Fibroblast of lung (primary cell): Measurements from ENCODE around the gene HAUS7. TPM values are rescaled to one million over a fixed set of nuclear protein-coding genes. Genes with fewer than 3 reads are reported as not detected.
A peak's percentile ranks its signal among the peaks of the same experiment; 100 is the strongest.

ENCODE experiments used
- DNase-seq, 2 donors: peaks; one replicate each; pipeline versions ENCODE4 v3.0.0 to v3.0.0-alpha.2; 2010; ENCODE audit warnings: low read depth in 2 of 2
- H2AFZ ChIP-seq: 2 replicates; pipeline ENCODE4 v1.5.1; 2012; ENCODE audit warnings: low read length, control low read depth, inconsistent platforms
- H3K27ac ChIP-seq: 2 replicates; pipeline ENCODE4 v1.5.1; 2011; ENCODE audit warnings: low read length, control low read depth; ENCODE audit not compliant: insufficient read depth
- H3K27me3 ChIP-seq: 2 replicates; pipeline ENCODE4 v1.5.1; 2011; ENCODE audit warnings: mild to moderate bottlenecking, low read length; ENCODE audit not compliant: control insufficient read depth, insufficient read depth
- H3K36me3 ChIP-seq: 2 replicates; pipeline ENCODE4 v1.5.1; 2011; ENCODE audit warnings: low read length; ENCODE audit not compliant: control insufficient read depth, insufficient read depth
- H3K4me1 ChIP-seq: 2 replicates; pipeline ENCODE4 v1.5.1; 2011; ENCODE audit warnings: low read length; ENCODE audit not compliant: control insufficient read depth, insufficient read depth; ENCODE audit errors: extremely low read depth
- H3K4me2 ChIP-seq: 2 replicates; pipeline ENCODE4 v1.5.1; 2011; ENCODE audit warnings: low read length, control low read depth; ENCODE audit not compliant: insufficient read depth; ENCODE audit errors: extremely low read depth
- H3K4me3 ChIP-seq, 4 experiments: fragments of 200-600 bp in 1 of 4; sonication (generic) in 1 of 4; replicated peaks in 1 of 4; 2 replicates each; pipeline ENCODE4 v1.5.1; 2011 to 2016; ENCODE audit warnings: low read length in 4 of 4, low read depth in 3 of 4, mild to moderate bottlenecking in 3 of 4, control low read depth in 2 of 4, inconsistent platforms in 1 of 4, mixed read lengths in 1 of 4; ENCODE audit not compliant: insufficient read depth in 1 of 4; ENCODE audit errors: control extremely low read depth in 1 of 4
- H3K79me2 ChIP-seq: 2 replicates; pipeline ENCODE4 v1.5.1; 2012; ENCODE audit warnings: mild to moderate bottlenecking, low read length, inconsistent platforms; ENCODE audit not compliant: control insufficient read depth, insufficient read depth
- H3K9ac ChIP-seq: 2 replicates; pipeline ENCODE4 v1.5.1; 2011; ENCODE audit warnings: mild to moderate bottlenecking, low read length, control low read depth; ENCODE audit not compliant: insufficient read depth
- H3K9me3 ChIP-seq: 2 replicates; pipeline ENCODE4 v1.5.1; 2012; ENCODE audit warnings: low read depth, low read length; ENCODE audit not compliant: control insufficient read depth, insufficient read depth
- H4K20me1 ChIP-seq: 2 replicates; pipeline ENCODE4 v1.5.1; 2011; ENCODE audit warnings: low read length; ENCODE audit not compliant: control insufficient read depth, insufficient read depth; ENCODE audit errors: extremely low read depth
- CTCF ChIP-seq, 2 donors: IDR thresholded peaks in 1 of 2; conservative IDR thresholded peaks in 1 of 2; 1 replicate in 1 of 2; 2 replicates in 1 of 2; pipeline ENCODE4 v1.5.1; 2011 to 2012; ENCODE audit warnings: low read length in 2 of 2, control low read depth in 1 of 2, inconsistent platforms in 1 of 2, low read depth in 1 of 2, mild to moderate bottlenecking in 1 of 2
- EZH2 ChIP-seq: IDR thresholded peaks from 2 replicates; pipeline ENCODE4 v1.5.1; 2012; ENCODE audit warnings: low read length, control low read depth, mild to moderate bottlenecking; ENCODE audit errors: missing control alignments
- polyA plus RNA-seq, 2 donors: library from polyadenylated mRNA; depleted of rRNA in 1 of 2; stranded (reverse) in 1 of 2; unstranded in 1 of 2; fragments of >200 nt; gene quantifications; 2 replicates each; pipeline ENCODE4 v1.2.1, GENCODE V29; 2011 to 2012; ENCODE audit warnings: missing spikeins in 1 of 2
- total RNA-seq: library from RNA; depleted of rRNA; stranded (reverse); fragments of >200 nt; gene quantifications from 2 replicates; pipeline ENCODE4 v1.2.1, GENCODE V29; 2014

The HAUS7 gene
- total and polyA plus RNA-seq, 2 donors (not counting 1 experiment from before 2014, with no cell fraction given) = 7.3 to 10.4 TPM

DNA sequence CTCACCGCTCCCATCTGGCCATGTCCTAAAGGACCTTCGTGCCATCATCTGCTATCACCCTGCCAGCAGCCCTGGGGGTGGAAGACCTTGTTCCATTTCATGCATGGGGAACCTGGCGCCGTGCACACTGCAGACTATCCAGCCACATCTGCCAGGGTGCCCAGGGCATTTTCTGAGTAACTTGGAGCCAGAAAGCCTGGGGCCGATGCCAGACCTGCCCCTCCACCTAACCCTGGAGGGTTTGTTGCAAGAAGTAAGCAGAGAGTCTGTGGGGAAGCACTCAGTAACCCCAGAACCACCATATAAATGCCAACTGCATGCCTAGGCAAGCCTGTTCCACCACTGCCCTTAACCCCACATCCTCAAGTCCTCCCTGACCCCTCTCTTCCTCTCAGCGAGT lies 7.3 kb downstream of the HAUS7 start:
- H3K36me3 ChIP-seq = peaks cover 1% of the 10 kb centered on the region

GRCh38 chrX:153462291-153462690 lies 8.1 kb downstream of the HAUS7 start:
- TF ChIP-seq CTCF (conservative IDR thresholded peaks at IDR 0.05 in 1 of 2, IDR thresholded peaks at IDR 0.05 in 1 of 2; ENCODE audit: low read depth in 1 of 2, low read length in 2 of 2) = no peak
- TF ChIP-seq EZH2 = no peak
- H3K79me2 ChIP-seq = no peaks in the 10 kb centered on the region
- no peaks in the 10 kb centered on the region for H3K9me3 ChIP-seq
- H3K9ac ChIP-seq = no peak overlapping the region
- no peaks in the 10 kb centered on the region for H4K20me1 ChIP-seq
- no peak overlapping the region for H3K27ac ChIP-seq
- H3K4me1 ChIP-seq = no peaks in the 10 kb centered on the region
- no peak overlapping the region for H3K4me3 ChIP-seq
- no peak for DNase-seq
- H2AFZ ChIP-seq = no peak overlapping the region
- peaks cover 1% of the 10 kb centered on the region for H3K36me3 ChIP-seq
- H3K27me3 ChIP-seq = no peaks in the 10 kb centered on the region
- no peak overlapping the region for H3K4me2 ChIP-seq

More for the DNA sequence above, 7.3 kb downstream of the HAUS7 start:
- H3K79me2 ChIP-seq = no peaks in the 10 kb centered on the region
- no peak for DNase-seq
- H3K4me2 ChIP-seq = no peak overlapping the region
- H3K27ac ChIP-seq = no peak overlapping the region
- no peaks in the 10 kb centered on the region for H3K27me3 ChIP-seq
- no peak overlapping the region for H3K9ac ChIP-seq
- no peaks in the 10 kb centered on the region for H3K9me3 ChIP-seq
- no peak overlapping the region for H3K4me3 ChIP-seq
- TF ChIP-seq CTCF (conservative IDR thresholded peaks at IDR 0.05 in 1 of 2, IDR thresholded peaks at IDR 0.05 in 1 of 2; ENCODE audit: low read depth in 1 of 2, low read length in 2 of 2) (no peak), EZH2 (no peak)
- H3K4me1 ChIP-seq = no peaks in the 10 kb centered on the region
- no peaks in the 10 kb centered on the region for H4K20me1 ChIP-seq
- no peak overlapping the region for H2AFZ ChIP-seq

- H3K27ac ChIP-seq = no peak overlapping the region
- no peak overlapping the region for H3K9ac ChIP-seq
- no peaks in the 10 kb centered on the region for H3K27me3 ChIP-seq
- H3K9me3 ChIP-seq = no peaks in the 10 kb centered on the region
- H3K4me2 ChIP-seq = no peak overlapping the region
- H3K4me1 ChIP-seq = no peaks in the 10 kb centered on the region
- H4K20me1 ChIP-seq = no peaks in the 10 kb centered on the region
- H3K79me2 ChIP-seq = no peaks in the 10 kb centered on the region
- no peak overlapping the region for H3K4me3 ChIP-seq
- TF ChIP-seq EZH2 (no peak), CTCF (conservative IDR thresholded peaks at IDR 0.05 in 1 of 2, IDR thresholded peaks at IDR 0.05 in 1 of 2; ENCODE audit: low read depth in 1 of 2, low read length in 2 of 2) (peak; percentile 41 to 72)
- DNase-seq = peak; percentile 40 to 48
- H3K36me3 ChIP-seq = peaks cover 1% of the 10 kb centered on the region
- no peak overlapping the region for H2AFZ ChIP-seq
Observed at GRCh38 chrX:153460826-153461225, 9.6 kb downstream of the HAUS7 start.
